ENCODE measurements around the gene CFAP77. TPM values are rescaled to one million over a fixed set of nuclear protein-coding genes. Genes with fewer than 3 reads are reported as not detected.

CFAP77 gene
- total RNA-seq, 1 experiment from 2014 or later: not detected

GRCh38 chr9:132439153-132439552, 29.1 kb downstream of the CFAP77 start:
- DNase-seq (ENCODE audit: low read depth, low spot score): no peak
- in situ Hi-C loops (cut with HindIII; ENCODE audit: low pct_unique_long_range_greater_than_20kb, low sequenced_read_pairs): no loop called here

DNA sequence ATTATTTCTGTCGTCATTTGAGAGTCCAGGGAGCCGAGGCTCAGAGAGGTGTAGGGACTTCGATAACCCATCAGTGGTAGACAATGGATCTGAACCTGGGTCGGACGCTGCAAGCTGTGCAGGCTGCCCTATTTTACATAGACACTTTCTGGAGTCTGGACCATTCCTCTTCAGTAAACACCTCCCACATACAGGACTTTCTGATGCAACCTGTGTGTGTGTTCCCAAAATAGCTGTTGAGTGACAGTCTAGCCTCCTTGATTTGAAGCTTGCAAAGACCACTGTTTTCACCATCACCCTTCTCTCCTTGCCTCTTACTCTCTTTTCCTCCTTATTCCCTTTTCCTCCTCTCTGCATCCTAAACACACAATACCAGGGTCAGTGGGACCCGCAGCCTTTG, 30.7 kb downstream of the CFAP77 start:
- in situ Hi-C loops (cut with HindIII; ENCODE audit: low pct_unique_long_range_greater_than_20kb, low sequenced_read_pairs): no loop called here
- no peak for DNase-seq (ENCODE audit: low read depth, low spot score)

DNA sequence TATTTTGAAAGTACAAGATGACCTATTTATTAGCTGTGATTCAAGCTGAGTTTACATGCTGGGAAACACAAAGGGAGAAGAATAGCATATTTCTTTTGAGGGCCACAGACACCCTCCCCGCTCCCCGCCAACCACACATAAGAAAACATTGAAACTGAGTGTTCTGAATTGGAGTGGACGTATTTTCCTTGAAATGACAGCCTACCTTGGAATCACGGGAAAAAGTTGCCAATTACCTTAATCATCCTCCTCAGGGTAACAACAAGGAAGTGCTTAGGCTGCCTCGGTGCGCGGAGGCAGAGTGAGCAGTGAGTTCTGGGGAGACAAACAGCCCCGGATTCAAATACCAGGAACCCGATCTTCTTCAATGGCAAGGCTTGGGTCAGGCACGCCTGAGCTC, 31.4 kb downstream of the CFAP77 start:
- DNase-seq (ENCODE audit: low read depth, low spot score): no peak

DNA sequence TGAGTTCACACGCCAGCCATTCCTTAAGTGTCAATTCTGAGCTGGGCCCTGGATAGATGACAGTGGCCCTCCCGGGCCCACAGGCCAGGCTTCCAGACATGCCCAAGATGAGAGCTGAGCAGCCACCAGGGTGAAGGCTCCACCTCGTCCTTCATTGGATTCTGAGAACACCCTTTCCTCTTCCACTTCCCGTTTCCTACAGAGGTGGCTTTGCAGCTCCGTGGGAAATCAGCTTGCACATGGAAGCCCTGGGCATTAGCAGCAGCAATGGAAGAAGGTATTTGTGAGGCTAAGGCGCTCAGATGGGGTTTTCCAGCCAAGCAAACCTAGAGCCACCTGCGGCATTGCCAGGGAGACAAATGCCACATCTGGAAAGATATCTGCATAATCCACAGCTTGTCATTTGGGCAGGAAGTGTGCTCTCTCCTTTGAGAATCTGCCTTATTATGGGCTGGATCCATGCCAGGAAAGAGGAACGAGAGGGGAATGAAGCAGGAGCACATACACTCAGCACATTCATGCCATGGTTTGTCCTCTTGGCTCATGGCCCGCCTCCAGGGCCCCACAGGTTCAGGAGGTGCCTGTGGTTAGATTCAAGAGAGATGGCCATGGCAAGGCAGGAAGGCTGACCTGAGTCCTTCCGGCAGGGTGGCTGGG, 34.1 kb downstream of the CFAP77 start:
- no peak for DNase-seq (ENCODE audit: low read depth, low spot score)
- in situ Hi-C loops (cut with HindIII; ENCODE audit: low pct_unique_long_range_greater_than_20kb, low sequenced_read_pairs): no loop called here

More for the DNA sequence above, 31.4 kb downstream of the CFAP77 start:
- in situ Hi-C loops (cut with HindIII; ENCODE audit: low pct_unique_long_range_greater_than_20kb, low sequenced_read_pairs): no loop called here

GRCh38 chr9:132446887-132447286, 36.9 kb downstream of the CFAP77 start:
- in situ Hi-C loops (cut with HindIII; ENCODE audit: low pct_unique_long_range_greater_than_20kb, low sequenced_read_pairs): no loop called here

GRCh38 chr9:132447346-132447745, 37.3 kb downstream of the CFAP77 start:
- no peak for DNase-seq (ENCODE audit: low read depth, low spot score)
- in situ Hi-C loops (cut with HindIII; ENCODE audit: low pct_unique_long_range_greater_than_20kb, low sequenced_read_pairs): no loop called here

More at GRCh38 chr9:132446887-132447286, 36.9 kb downstream of the CFAP77 start:
- no peak for DNase-seq (ENCODE audit: low read depth, low spot score)

- no peak for DNase-seq (ENCODE audit: low read depth, low spot score)
- in situ Hi-C loops (cut with HindIII; ENCODE audit: low pct_unique_long_range_greater_than_20kb, low sequenced_read_pairs): no loop called here
These were observed 37.9 kb downstream of the CFAP77 start for GRCh38 chr9:132447902-132448301.

DNA sequence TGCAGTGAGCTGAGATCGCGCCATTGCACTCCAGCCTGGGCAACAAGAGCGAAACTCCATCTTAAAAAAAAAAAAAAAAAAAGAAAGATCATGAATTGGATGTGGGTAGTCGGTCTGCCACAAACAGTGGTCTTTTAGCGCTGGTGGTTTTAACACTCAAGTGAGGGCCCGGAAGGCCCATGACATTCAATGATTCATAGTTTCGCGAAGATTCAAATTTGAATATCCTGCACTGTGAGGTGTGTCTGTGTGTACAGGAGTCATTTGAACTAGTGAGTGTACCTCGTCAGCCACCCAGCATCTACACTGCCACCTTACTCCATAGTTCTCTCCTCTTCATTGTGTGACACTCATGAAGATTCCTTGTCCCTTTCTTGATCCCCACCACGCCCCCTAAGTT, 41.3 kb downstream of the CFAP77 start:
- in situ Hi-C loops (cut with HindIII; ENCODE audit: low pct_unique_long_range_greater_than_20kb, low sequenced_read_pairs): no loop called here
- no peak for DNase-seq (ENCODE audit: low read depth, low spot score)

- in situ Hi-C loops (cut with HindIII; ENCODE audit: low pct_unique_long_range_greater_than_20kb, low sequenced_read_pairs): no loop called here
- DNase-seq (ENCODE audit: low read depth, low spot score): no peak
These were observed 46.2 kb downstream of the CFAP77 start for GRCh38 chr9:132456241-132456640.

- DNase-seq (ENCODE audit: low read depth, low spot score): no peak
- in situ Hi-C loops (cut with HindIII; ENCODE audit: low pct_unique_long_range_greater_than_20kb, low sequenced_read_pairs): no loop called here
These were observed 47.7 kb downstream of the CFAP77 start for GRCh38 chr9:132457504-132458236.

- no peak for DNase-seq (ENCODE audit: low read depth, low spot score)
- in situ Hi-C loops (cut with HindIII; ENCODE audit: low pct_unique_long_range_greater_than_20kb, low sequenced_read_pairs): no loop called here
These were observed 48.4 kb downstream of the CFAP77 start for GRCh38 chr9:132458432-132458831.

DNA sequence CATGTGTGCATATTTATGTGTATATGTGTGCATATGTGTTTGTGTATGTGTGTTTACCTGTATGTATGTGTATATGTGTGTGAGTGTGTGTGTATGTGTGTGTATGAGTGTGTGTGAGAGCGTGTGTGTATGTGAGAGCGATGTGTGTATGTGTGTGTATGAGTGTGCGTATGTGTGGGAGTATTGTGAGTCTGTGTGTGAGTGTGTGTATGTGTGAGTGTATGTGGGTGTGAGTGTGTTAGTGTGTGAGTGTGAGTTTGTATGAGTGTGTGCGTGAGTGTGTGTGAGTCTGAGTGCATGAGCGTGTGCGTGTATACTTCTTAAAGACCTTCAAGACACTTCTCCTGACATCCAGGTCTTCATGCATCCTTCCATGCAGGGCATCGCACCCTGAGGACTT, 49.6 kb downstream of the CFAP77 start:
- in situ Hi-C loops (cut with HindIII; ENCODE audit: low pct_unique_long_range_greater_than_20kb, low sequenced_read_pairs): no loop called here
- DNase-seq (ENCODE audit: low read depth, low spot score): no peak

DNA sequence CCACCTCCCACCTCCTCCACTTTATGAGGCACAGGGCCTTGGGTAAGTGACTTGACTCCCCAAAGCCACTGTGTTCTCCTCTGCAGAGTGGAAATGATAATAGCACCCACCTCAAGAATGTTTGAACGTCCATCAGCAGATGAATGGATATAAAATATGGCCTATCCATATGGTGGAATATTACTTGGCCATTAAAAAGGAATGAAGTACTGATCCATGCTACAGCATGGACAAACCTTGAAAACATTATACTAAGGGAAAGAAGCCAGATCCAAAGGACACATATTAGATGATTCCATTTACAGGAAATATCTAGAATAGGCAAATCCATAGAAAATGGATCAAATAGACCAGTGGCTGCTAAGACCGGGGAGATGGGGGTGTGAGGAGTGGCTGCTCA, 50.2 kb downstream of the CFAP77 start:
- DNase-seq (ENCODE audit: low read depth, low spot score): no peak
- in situ Hi-C loops (cut with HindIII; ENCODE audit: low pct_unique_long_range_greater_than_20kb, low sequenced_read_pairs): no loop called here

DNA sequence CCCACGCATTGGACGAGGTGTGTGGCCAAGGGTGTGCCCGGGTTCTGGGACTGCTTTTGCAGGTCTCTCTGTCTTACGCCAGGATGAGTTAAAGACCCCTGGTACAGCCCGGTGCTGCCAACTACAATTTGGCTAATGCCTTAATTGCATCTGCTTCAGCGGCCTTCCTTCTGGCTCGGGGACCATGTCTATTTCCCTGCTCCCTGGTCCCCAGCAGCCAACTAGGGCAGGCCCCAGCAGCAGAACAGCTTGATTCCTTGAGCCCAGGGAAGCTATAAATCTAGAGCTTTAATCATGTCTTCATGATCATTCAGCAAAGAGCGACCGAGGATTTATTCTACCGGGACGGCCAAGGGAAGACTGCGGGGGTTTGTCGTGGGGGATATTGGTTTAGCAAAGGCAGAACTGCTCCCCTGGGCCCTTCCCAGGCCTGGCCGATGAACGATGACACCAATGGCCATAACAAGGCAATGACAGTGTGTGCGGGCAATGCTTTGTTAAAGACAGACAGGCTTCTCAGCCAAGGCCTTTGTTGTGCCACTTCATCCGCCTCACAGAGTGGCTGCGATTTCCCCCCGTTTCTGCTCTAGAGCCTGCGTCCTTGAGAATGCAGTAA, 51.4 kb downstream of the CFAP77 start:
- DNase-seq (ENCODE audit: low read depth, low spot score): no peak
- in situ Hi-C loops (cut with HindIII; ENCODE audit: low pct_unique_long_range_greater_than_20kb, low sequenced_read_pairs): no loop called here

GRCh38 chr9:132461971-132462370, 52.0 kb downstream of the CFAP77 start:
- in situ Hi-C loops (cut with HindIII; ENCODE audit: low pct_unique_long_range_greater_than_20kb, low sequenced_read_pairs): no loop called here
- DNase-seq (ENCODE audit: low read depth, low spot score): no peak

- DNase-seq (ENCODE audit: low read depth, low spot score): no peak
- in situ Hi-C loops (cut with HindIII; ENCODE audit: low pct_unique_long_range_greater_than_20kb, low sequenced_read_pairs): no loop called here
These were observed 54.5 kb downstream of the CFAP77 start for GRCh38 chr9:132464547-132464946.

DNA sequence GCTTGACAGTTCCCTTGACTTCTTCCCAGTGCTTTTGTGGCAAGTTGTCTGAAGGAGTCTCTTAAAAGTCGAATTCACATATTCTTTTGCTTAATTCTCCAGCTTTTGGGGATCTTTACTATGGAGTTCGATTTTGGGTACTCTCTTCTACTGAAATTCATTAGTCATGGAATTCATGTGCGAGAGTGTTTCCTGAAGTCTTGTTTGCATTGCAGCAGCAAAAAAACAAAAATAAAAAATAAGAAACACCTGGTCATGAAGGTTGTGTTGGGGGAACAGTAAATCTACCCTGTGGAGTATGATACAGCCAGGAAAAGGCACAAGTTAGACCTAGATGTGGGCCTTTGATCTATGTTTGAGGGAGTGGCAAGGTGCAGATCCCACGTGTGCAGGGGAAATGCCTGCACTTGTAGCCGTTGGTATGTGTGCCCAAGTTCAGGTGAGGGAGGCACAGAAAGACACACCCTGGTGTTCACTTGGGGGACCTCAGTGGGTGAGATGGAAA, 55.2 kb downstream of the CFAP77 start:
- in situ Hi-C loops (cut with HindIII; ENCODE audit: low pct_unique_long_range_greater_than_20kb, low sequenced_read_pairs): no loop called here
- DNase-seq (ENCODE audit: low read depth, low spot score): no peak

DNA sequence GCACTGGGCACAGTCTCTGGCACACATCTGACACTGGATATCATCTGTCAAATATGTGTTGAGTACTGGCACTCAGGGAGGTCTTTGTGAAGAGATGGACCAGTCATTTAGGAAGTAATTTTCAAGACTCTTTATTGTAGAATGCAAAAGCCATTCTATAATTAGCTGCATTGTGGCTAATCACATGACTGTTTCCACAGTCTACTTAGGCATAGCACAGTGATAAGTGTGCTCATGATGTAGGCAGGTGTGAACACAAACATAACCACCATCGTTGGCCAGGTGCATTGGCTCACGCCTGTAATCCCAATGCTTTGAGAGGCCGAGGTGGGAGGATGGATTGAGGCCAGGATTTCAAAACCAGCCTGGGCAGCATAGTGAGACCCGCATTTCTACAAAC, 62.2 kb downstream of the CFAP77 start:
- in situ Hi-C loops (cut with HindIII; ENCODE audit: low pct_unique_long_range_greater_than_20kb, low sequenced_read_pairs): no loop called here

GRCh38 chr9:132472599-132472998, 62.6 kb downstream of the CFAP77 start:
- in situ Hi-C loops (cut with HindIII; ENCODE audit: low pct_unique_long_range_greater_than_20kb, low sequenced_read_pairs): no loop called here
- no peak for DNase-seq (ENCODE audit: low read depth, low spot score)

More for the DNA sequence above, 62.2 kb downstream of the CFAP77 start:
- DNase-seq (ENCODE audit: low read depth, low spot score): no peak
